Amniotic stem cell (primary cell): ENCODE data around the gene TARBP1.
A peak's percentile ranks its signal among the peaks of the same experiment; 100 is the strongest.
"Not testable (repeated sequence)": the region's sequence is repeated elsewhere in the genome, so short reads cannot be mapped to it uniquely, and the experiment has no call there.

Source experiments
- DNase-seq: peaks from one replicate; lab custom pipeline; 2025; lab: John Stamatoyannopoulos, UW

Gene TARBP1

GRCh38 chr1:234504969-234505768 lies 26.2 kb upstream of the TARBP1 start:
- DNase-seq = no peak

GRCh38 chr1:234504251-234504650 lies 25.3 kb upstream of the TARBP1 start:
- not testable (repeated sequence) for DNase-seq

GRCh38 chr1:234503193-234504050 lies 24.4 kb upstream of the TARBP1 start:
- DNase-seq = no peak

- no peak for DNase-seq
Observed at GRCh38 chr1:234502785-234503184, 23.8 kb upstream of the TARBP1 start.

GRCh38 chr1:234500269-234500668 lies 21.3 kb upstream of the TARBP1 start:
- no peak for DNase-seq

GRCh38 chr1:234499943-234500245 lies 20.9 kb upstream of the TARBP1 start:
- no peak for DNase-seq

GRCh38 chr1:234499119-234499942 lies 20.4 kb upstream of the TARBP1 start:
- DNase-seq = peak; percentile 83

GRCh38 chr1:234498448-234499118 lies 19.6 kb upstream of the TARBP1 start:
- DNase-seq = no peak

- DNase-seq = no peak
Observed at GRCh38 chr1:234497589-234497988, 18.6 kb upstream of the TARBP1 start.

- peak; percentile 87 for DNase-seq
Observed at GRCh38 chr1:234495231-234495990, 16.4 kb upstream of the TARBP1 start.

- no peak for DNase-seq
Observed at GRCh38 chr1:234494049-234494448, 15.1 kb upstream of the TARBP1 start.

GRCh38 chr1:234490793-234491479 lies 12.0 kb upstream of the TARBP1 start:
- DNase-seq = no peak

GRCh38 chr1:234489698-234490077 lies 10.7 kb upstream of the TARBP1 start:
- no peak for DNase-seq

- DNase-seq = no peak
Observed at GRCh38 chr1:234489007-234489697, 10.2 kb upstream of the TARBP1 start.

- no peak for DNase-seq
Observed at GRCh38 chr1:234488054-234489006, 9.4 kb upstream of the TARBP1 start.

GRCh38 chr1:234486858-234487840 lies 8.2 kb upstream of the TARBP1 start:
- DNase-seq = peak; percentile 63

GRCh38 chr1:234484991-234485739 lies 6.2 kb upstream of the TARBP1 start:
- DNase-seq = no peak
